Limb (tissue), 2 donors: ENCODE measurements around the gene MAGOH.
A peak's percentile ranks its signal among the peaks of the same experiment; 100 is the strongest.
"Not testable (repeated sequence)": the region's sequence is repeated elsewhere in the genome, so short reads cannot be mapped to it uniquely, and the experiment has no call there.

Source experiments
- DNase-seq, 2 donors: peaks; one replicate each; pipeline ENCODE4 v3.0.0-alpha.2; 2016; ENCODE audit errors: extremely low spot score in 2 of 2

Gene MAGOH

GRCh38 chr1:53220962-53221286, 17.4 kb downstream of the MAGOH start:
- no peak for DNase-seq

- DNase-seq: peak; percentile 92 to 96
These were observed 18.0 kb downstream of the MAGOH start, which contains the start of gene CZIB for GRCh38 chr1:53220171-53220961. Gene CZIB (minus strand): TSS chr1:53220634. CDS start chr1:53220575, 59 bp downstream.

GRCh38 chr1:53219711-53220110, 18.6 kb downstream of the MAGOH start:
- no peak for DNase-seq

GRCh38 chr1:53218201-53218600, 20.1 kb downstream of the MAGOH start:
- no peak for DNase-seq

- DNase-seq: no peak
These were observed 23.9 kb downstream of the MAGOH start for GRCh38 chr1:53214376-53214940.

GRCh38 chr1:53210954-53211353, 27.4 kb downstream of the MAGOH start:
- no peak for DNase-seq

GRCh38 chr1:53210352-53210751, 28.0 kb downstream of the MAGOH start:
- DNase-seq: no peak

GRCh38 chr1:53207726-53208125, 30.6 kb downstream of the MAGOH start:
- no peak for DNase-seq

- DNase-seq: no peak
These were observed 31.5 kb downstream of the MAGOH start for GRCh38 chr1:53206735-53207379.

- DNase-seq: not testable (repeated sequence)
These were observed 32.1 kb downstream of the MAGOH start for GRCh38 chr1:53206083-53206685.

- not testable (repeated sequence) for DNase-seq
These were observed 32.8 kb downstream of the MAGOH start for GRCh38 chr1:53205496-53205895.

GRCh38 chr1:53203466-53203865, 34.9 kb downstream of the MAGOH start:
- no peak for DNase-seq

GRCh38 chr1:53198241-53198651, 40.1 kb downstream of the MAGOH start:
- DNase-seq: no peak

GRCh38 chr1:53197291-53198200, 40.8 kb downstream of the MAGOH start:
- DNase-seq: no peak

- peak; percentile 94 to 95 for DNase-seq
These were observed 41.6 kb downstream of the MAGOH start, which contains the start of gene CPT2 for GRCh38 chr1:53196485-53197290. Gene CPT2 (plus strand): TSS chr1:53196824. CDS start chr1:53196944, 120 bp downstream.

- peak in 1 of 2 donors; percentile 9 for DNase-seq
These were observed 42.3 kb downstream of the MAGOH start for GRCh38 chr1:53196017-53196484.

- DNase-seq: no peak
These were observed 42.9 kb downstream of the MAGOH start for GRCh38 chr1:53195246-53196016.

GRCh38 chr1:53190210-53190611, 48.1 kb downstream of the MAGOH start:
- DNase-seq: no peak

GRCh38 chr1:53189061-53189460, 49.3 kb downstream of the MAGOH start:
- DNase-seq: no peak
